ENCODE results near the gene A1BG. TPM values are rescaled to one million over a fixed set of nuclear protein-coding genes. Genes with fewer than 3 reads are reported as not detected.
A peak's percentile ranks its signal among the peaks of the same experiment; 100 is the strongest.

A1BG gene
- total and polyA plus RNA-seq, 2 of the 13 experiments (the other 11 are each of a cell fraction or from before 2014, with no cell fraction given): 14.7 to 41.4 TPM

DNA sequence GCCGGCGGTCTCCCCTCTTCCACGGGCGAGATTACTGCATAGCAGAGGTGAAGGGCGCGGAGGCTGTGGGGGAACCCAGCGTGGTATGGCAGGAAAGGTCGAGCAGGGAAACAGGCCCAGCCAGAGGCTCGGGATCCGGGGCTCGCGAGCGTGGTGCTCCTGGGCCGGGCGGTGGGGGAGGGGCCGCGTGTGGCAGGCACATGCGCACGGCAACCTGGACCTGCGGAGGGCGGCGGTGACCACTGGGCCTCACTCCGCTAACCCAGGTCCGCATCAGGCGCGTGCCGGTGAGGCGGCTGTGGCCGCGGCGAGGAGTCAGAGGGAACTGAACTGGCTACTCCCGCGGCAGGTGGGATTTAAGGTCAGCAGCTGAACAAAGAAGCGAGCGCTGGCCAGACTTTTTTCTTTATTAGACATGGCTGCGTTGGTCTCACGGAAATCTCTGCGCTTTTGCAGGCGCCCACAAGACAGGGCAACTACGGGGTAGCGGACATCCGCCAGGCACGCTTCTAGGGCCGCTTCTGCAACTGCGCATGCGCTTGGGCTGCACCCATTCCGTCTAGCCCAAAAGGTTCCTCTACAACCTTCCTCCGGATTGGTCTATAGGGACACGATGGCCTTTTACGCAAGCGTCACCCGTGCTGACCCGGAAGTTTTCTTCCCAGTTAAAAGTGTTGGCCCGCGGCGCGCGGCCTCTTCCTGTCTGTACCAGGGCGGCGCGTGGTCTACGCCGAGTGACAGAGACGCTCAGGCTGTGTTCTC, 33.5 kb upstream of the A1BG start, which contains the start of gene RPS5 (continued):
- TF ChIP-seq ZNF383 (CRISPR knock-in tag; IDR thresholded peaks at IDR 0.05; ENCODE audit: borderline replicate concordance) (0 out of 2 replicates have a peak, but pooled peaks have one; percentile 56), SIN3B (IDR thresholded peaks at IDR 0.05; ENCODE audit: low read length) (no peak), SAP130 (CRISPR knock-in tag; IDR thresholded peaks at IDR 0.05; ENCODE audit: low read depth) (peak; percentile 97), ZMYM4 (CRISPR knock-in tag; IDR thresholded peaks at IDR 0.05) (peak; percentile 46), NFE2 (CRISPR knock-in tag; IDR thresholded peaks at IDR 0.05) (no peak), ARID2 (CRISPR knock-in tag; IDR thresholded peaks at IDR 0.05; ENCODE audit: borderline replicate concordance) (peak; percentile 13; the same call in 1 of the 2 replicates), ZNF772 (CRISPR knock-in tag; IDR thresholded peaks at IDR 0.05) (peak; percentile 39), ATAD3A (CRISPR knock-in tag; IDR thresholded peaks at IDR 0.05) (no peak), ZNF614 (CRISPR knock-in tag; IDR thresholded peaks at IDR 0.05; ENCODE audit: borderline replicate concordance) (no peak), HES4 (CRISPR knock-in tag; IDR thresholded peaks at IDR 0.05; ENCODE audit: borderline replicate concordance) (peak; percentile 95), MXI1 (IDR thresholded peaks at IDR 0.05; ENCODE audit: borderline replicate concordance, low read depth, low read length) (peak; percentile 96; the same call in 2 of the 3 replicates), ZMAT3 (CRISPR knock-in tag; conservative IDR thresholded peaks at IDR 0.05) (no peak), MYNN (CRISPR knock-in tag; IDR thresholded peaks at IDR 0.05; ENCODE audit: low read depth) (0 out of 2 replicates have a peak, but pooled peaks have one; percentile 57), ZNF790 (CRISPR knock-in tag; IDR thresholded peaks at IDR 0.05; ENCODE audit: borderline replicate concordance) (peak; percentile 75; the same call in 1 of the 2 replicates), ZNF777 (CRISPR knock-in tag; IDR thresholded peaks at IDR 0.05) (no peak), MATR3 (CRISPR knock-in tag; IDR thresholded peaks at IDR 0.05) (no peak)
- TF ChIP-seq, protein P1, sequence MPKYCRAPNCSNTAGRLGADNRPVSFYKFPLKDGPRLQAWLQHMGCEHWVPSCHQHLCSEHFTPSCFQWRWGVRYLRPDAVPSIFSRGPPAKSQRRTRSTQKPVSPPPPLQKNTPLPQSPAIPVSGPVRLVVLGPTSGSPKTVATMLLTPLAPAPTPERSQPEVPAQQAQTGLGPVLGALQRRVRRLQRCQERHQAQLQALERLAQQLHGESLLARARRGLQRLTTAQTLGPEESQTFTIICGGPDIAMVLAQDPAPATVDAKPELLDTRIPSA (CRISPR knock-in tag; IDR thresholded peaks at IDR 0.05; ENCODE audit: borderline replicate concordance): no peak; the same call in 1 of the 2 replicates
- TF ChIP-seq, protein P2, sequence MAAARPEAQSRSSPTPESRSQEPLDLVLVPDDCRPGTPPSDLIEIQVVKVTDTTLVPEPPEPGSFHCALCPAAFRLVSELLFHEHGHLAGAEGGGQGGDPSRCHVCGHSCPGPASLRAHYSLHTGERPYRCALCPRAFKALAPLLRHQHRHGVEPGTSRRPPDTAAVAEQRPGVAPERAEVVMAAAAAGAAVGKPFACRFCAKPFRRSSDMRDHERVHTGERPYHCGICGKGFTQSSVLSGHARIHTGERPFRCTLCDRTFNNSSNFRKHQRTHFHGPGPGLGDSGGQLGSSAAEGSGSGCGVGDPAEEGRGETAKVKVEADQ (CRISPR knock-in tag; IDR thresholded peaks at IDR 0.05; ENCODE audit: borderline replicate concordance): 0 out of 2 replicates have a peak, but pooled peaks have one; percentile 22
- TF ChIP-seq, protein P3, sequence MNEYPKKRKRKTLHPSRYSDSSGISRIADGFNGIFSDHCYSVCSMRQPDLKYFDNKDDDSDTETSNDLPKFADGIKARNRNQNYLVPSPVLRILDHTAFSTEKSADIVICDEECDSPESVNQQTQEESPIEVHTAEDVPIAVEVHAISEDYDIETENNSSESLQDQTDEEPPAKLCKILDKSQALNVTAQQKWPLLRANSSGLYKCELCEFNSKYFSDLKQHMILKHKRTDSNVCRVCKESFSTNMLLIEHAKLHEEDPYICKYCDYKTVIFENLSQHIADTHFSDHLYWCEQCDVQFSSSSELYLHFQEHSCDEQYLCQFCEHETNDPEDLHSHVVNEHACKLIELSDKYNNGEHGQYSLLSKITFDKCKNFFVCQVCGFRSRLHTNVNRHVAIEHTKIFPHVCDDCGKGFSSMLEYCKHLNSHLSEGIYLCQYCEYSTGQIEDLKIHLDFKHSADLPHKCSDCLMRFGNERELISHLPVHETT (CRISPR knock-in tag; conservative IDR thresholded peaks at IDR 0.05): peak; percentile 79; the same call in 1 of the 2 replicates
- TF ChIP-seq, protein P4, sequence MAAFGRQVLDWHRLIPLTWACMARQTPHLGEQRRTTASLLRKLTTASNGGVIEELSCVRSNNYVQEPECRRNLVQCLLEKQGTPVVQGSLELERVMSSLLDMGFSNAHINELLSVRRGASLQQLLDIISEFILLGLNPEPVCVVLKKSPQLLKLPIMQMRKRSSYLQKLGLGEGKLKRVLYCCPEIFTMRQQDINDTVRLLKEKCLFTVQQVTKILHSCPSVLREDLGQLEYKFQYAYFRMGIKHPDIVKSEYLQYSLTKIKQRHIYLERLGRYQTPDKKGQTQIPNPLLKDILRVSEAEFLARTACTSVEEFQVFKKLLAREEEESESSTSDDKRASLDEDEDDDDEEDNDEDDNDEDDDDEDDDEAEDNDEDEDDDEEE (CRISPR knock-in tag; IDR thresholded peaks at IDR 0.05): peak; percentile 76; the same call in 1 of the 2 replicates
- TF ChIP-seq, protein P5, sequence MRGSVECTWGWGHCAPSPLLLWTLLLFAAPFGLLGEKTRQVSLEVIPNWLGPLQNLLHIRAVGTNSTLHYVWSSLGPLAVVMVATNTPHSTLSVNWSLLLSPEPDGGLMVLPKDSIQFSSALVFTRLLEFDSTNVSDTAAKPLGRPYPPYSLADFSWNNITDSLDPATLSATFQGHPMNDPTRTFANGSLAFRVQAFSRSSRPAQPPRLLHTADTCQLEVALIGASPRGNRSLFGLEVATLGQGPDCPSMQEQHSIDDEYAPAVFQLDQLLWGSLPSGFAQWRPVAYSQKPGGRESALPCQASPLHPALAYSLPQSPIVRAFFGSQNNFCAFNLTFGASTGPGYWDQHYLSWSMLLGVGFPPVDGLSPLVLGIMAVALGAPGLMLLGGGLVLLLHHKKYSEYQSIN (CRISPR knock-in tag; IDR thresholded peaks at IDR 0.05; ENCODE audit: borderline replicate concordance): 0 out of 2 replicates have a peak, but pooled peaks have one; percentile 77
- TF ChIP-seq, protein P6, sequence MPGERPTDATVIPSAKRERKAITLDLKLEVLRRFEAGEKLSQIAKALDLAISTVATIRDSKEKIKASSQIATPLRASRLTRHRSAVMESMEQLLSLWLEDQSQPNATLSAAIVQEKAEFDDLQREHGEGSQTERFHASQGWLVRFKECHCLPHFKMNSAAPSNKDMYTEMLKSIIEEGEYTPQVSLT (CRISPR knock-in tag; IDR thresholded peaks at IDR 0.05; ENCODE audit: borderline replicate concordance, low read depth): no peak
